SU-DHL-6 (cell line): ENCODE data around the gene PDLIM7.

Experiments used
- EZH2phosphoT487 ChIP-seq: fragments of 200-600 bp; sonication (generic), shearing (Covaris generic); conservative IDR thresholded peaks from 2 replicates; pipeline ENCODE4 v1.6.1; 2018; ENCODE audit warnings: mild to moderate bottlenecking, antibody characterized with exemption, low read length, moderate library complexity, mixed read lengths
- TF ChIP-seq, protein P1 (sequence below): fragments of 200-600 bp; sonication (generic); IDR thresholded peaks from one replicate; pipeline ENCODE4 v1.5.1; 2017; ENCODE audit warnings: antibody characterized with exemption, mild to moderate bottlenecking, low read length, moderate library complexity; ENCODE audit not compliant: insufficient read depth, poor library complexity, severe bottlenecking

GRCh38 chr5:177482359-177482795 lies 15.0 kb downstream of the PDLIM7 start:
- TF ChIP-seq, protein P1, sequence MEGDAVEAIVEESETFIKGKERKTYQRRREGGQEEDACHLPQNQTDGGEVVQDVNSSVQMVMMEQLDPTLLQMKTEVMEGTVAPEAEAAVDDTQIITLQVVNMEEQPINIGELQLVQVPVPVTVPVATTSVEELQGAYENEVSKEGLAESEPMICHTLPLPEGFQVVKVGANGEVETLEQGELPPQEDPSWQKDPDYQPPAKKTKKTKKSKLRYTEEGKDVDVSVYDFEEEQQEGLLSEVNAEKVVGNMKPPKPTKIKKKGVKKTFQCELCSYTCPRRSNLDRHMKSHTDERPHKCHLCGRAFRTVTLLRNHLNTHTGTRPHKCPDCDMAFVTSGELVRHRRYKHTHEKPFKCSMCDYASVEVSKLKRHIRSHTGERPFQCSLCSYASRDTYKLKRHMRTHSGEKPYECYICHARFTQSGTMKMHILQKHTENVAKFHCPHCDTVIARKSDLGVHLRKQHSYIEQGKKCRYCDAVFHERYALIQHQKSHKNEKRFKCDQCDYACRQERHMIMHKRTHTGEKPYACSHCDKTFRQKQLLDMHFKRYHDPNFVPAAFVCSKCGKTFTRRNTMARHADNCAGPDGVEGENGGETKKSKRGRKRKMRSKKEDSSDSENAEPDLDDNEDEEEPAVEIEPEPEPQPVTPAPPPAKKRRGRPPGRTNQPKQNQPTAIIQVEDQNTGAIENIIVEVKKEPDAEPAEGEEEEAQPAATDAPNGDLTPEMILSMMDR, result no peak
- no peak for TF ChIP-seq EZH2phosphoT487
